IMR-90 (cell line): ENCODE results near the gene DGKB. TPM values are rescaled to one million over a fixed set of nuclear protein-coding genes. Genes with fewer than 3 reads are reported as not detected.

Experiments
- ATAC-seq: fragments of 200-7000 bp; cut with Tn5 transposase; 2 replicates; pipeline ENCODE4 v1.9.1; 2020; ENCODE audit warnings: low read depth, mild to moderate bottlenecking, moderate library complexity
- BruUV-seq: library from RNA; stranded (reverse); fragments of 400-500 nt; replicated peaks from 2 replicates; lab custom pipeline; 2021; lab: Mats Ljungman, UMichigan
- CTCF ChIA-PET: fragments of 300-600 bp; formaldehyde crosslinking; extraction: SDS; loops from one replicate; lab custom pipeline; 2021; ENCODE audit warnings: antibody characterized with exemption; lab: Yijun Ruan, JAX
- POLR2A ChIA-PET: fragments of 300-600 bp; sonication (Branson Sonifier 250); formaldehyde crosslinking; loops from one replicate; lab custom pipeline; 2022; ENCODE audit warnings: antibody characterized with exemption; ENCODE audit not compliant: unreplicated experiment; lab: Charles Lee
- DNase-seq: peaks from one replicate; pipeline ENCODE4 v3.0.0; 2013
- H2AFZ ChIP-seq: replicated peaks from 2 replicates; pipeline ENCODE3; 2013; ENCODE audit warnings: low read length, mild to moderate bottlenecking; ENCODE audit not compliant: poor library complexity
- H2AK5ac ChIP-seq: 2 replicates; pipeline ENCODE4 v1.6.1; 2013; ENCODE audit warnings: low read depth, low read length, inconsistent platforms
- H2AK9ac ChIP-seq: replicated peaks from 2 replicates; pipeline ENCODE3; 2013; ENCODE audit warnings: mild to moderate bottlenecking, low read depth, low read length, moderate library complexity; ENCODE audit not compliant: poor library complexity
- H2BK120ac ChIP-seq: 2 replicates; pipeline ENCODE4 v1.6.1; 2013; ENCODE audit warnings: low read depth, low read length, inconsistent platforms
- H2BK15ac ChIP-seq: 3 replicates; pipeline ENCODE4 v1.6.1; 2013; ENCODE audit warnings: low read depth, low read length, inconsistent platforms
- H2BK20ac ChIP-seq: 2 replicates; pipeline ENCODE4 v1.6.1; 2013; ENCODE audit warnings: low read depth, mild to moderate bottlenecking, inconsistent platforms, low read length, moderate library complexity
- H2BK5ac ChIP-seq: 2 replicates; pipeline ENCODE4 v1.6.1; 2013; ENCODE audit warnings: mild to moderate bottlenecking, low read depth, low read length, inconsistent platforms; ENCODE audit not compliant: poor library complexity, severe bottlenecking
- H3K14ac ChIP-seq: replicated peaks from 2 replicates; pipeline ENCODE4 v1.6.1; 2013; ENCODE audit warnings: low read depth, low read length, inconsistent platforms
- H3K18ac ChIP-seq: 2 replicates; pipeline ENCODE4 v1.6.1; 2013; ENCODE audit warnings: low read depth, low read length, control low read depth
- H3K23ac ChIP-seq: 2 replicates; pipeline ENCODE4 v1.6.1; 2013; ENCODE audit warnings: low read depth, low read length, inconsistent platforms
- H3K27ac ChIP-seq: 2 replicates; pipeline ENCODE4 v1.5.1; 2013; ENCODE audit warnings: mild to moderate bottlenecking, control low read depth, low read length; ENCODE audit not compliant: insufficient read depth
- H3K27me3 ChIP-seq: 2 replicates; pipeline ENCODE4 v1.6.1; 2013; ENCODE audit warnings: low read length; ENCODE audit not compliant: control insufficient read depth, insufficient read depth
- H3K36me3 ChIP-seq: 2 replicates; pipeline ENCODE4 v1.6.1; 2013; ENCODE audit warnings: low read length, mixed read lengths; ENCODE audit not compliant: control insufficient read depth, insufficient read depth
- H3K4ac ChIP-seq: 2 replicates; pipeline ENCODE4 v1.6.1; 2013; ENCODE audit warnings: low read depth, low read length, inconsistent platforms
- H3K4me1 ChIP-seq: 2 replicates; pipeline ENCODE4 v1.6.1; 2013; ENCODE audit warnings: low read length, mixed read lengths; ENCODE audit not compliant: control insufficient read depth, insufficient read depth
- H3K4me2 ChIP-seq: 2 replicates; pipeline ENCODE4 v1.6.1; 2013; ENCODE audit warnings: low read depth, mild to moderate bottlenecking, control low read depth, low read length, moderate library complexity
- H3K4me3 ChIP-seq: 2 replicates; pipeline ENCODE4 v1.5.1; 2013; ENCODE audit warnings: low read depth, mild to moderate bottlenecking, control low read depth, low read length, moderate library complexity; ENCODE audit not compliant: insufficient read depth
- H3K56ac ChIP-seq: 2 replicates; pipeline ENCODE4 v1.6.1; 2013; ENCODE audit warnings: low read length, inconsistent platforms; ENCODE audit not compliant: insufficient read depth; ENCODE audit errors: extremely low read depth
- H3K79me1 ChIP-seq, 2 experiments: 2 replicates each; pipeline ENCODE4 v1.6.1; 2013; ENCODE audit warnings: low read length in 2 of 2, inconsistent platforms in 1 of 2, low read depth in 1 of 2
- H3K9ac ChIP-seq: 2 replicates; pipeline ENCODE4 v1.6.1; 2013; ENCODE audit warnings: low read depth, low read length, control low read depth
- H3K9me1 ChIP-seq: 2 replicates; pipeline ENCODE4 v1.6.1; 2013; ENCODE audit warnings: low read length, inconsistent platforms; ENCODE audit not compliant: insufficient read depth
- H3K9me3 ChIP-seq: 2 replicates; pipeline ENCODE4 v1.6.1; 2013; ENCODE audit warnings: low read length; ENCODE audit not compliant: control insufficient read depth, insufficient read depth
- H4K20me1 ChIP-seq: 2 replicates; pipeline ENCODE4 v1.6.1; 2013; ENCODE audit warnings: low read length, inconsistent platforms; ENCODE audit not compliant: insufficient read depth
- H4K5ac ChIP-seq: 2 replicates; pipeline ENCODE4 v1.6.1; 2013; ENCODE audit warnings: mild to moderate bottlenecking, low read depth, low read length, control low read depth
- H4K8ac ChIP-seq, 2 experiments: 2 replicates each; pipeline ENCODE4 v1.6.1; 2013; ENCODE audit warnings: low read depth in 2 of 2, low read length in 2 of 2, control low read depth in 1 of 2, inconsistent platforms in 1 of 2
- H4K91ac ChIP-seq: 2 replicates; pipeline ENCODE4 v1.6.1; 2013; ENCODE audit warnings: low read depth, low read length, inconsistent platforms; ENCODE audit not compliant: insufficient read depth
- BHLHE40 ChIP-seq: fragments of 150-350 bp; IDR thresholded peaks from 2 replicates; pipeline ENCODE4 v1.6.1; 2016; ENCODE audit warnings: mild to moderate bottlenecking, low read depth, low read length
- CEBPB ChIP-seq: IDR thresholded peaks from 2 replicates; pipeline ENCODE4 v1.6.1; 2012; ENCODE audit warnings: low read depth, low read length, improper control_type of control experiment
- CHD1 ChIP-seq: IDR thresholded peaks from 2 replicates; pipeline ENCODE4 v1.6.1; 2012; ENCODE audit warnings: low read depth, low read length, improper control_type of control experiment
- CTCF ChIP-seq: conservative IDR thresholded peaks from 2 replicates; pipeline ENCODE4 v1.5.1; 2012; ENCODE audit warnings: mild to moderate bottlenecking, low read depth, low read length, improper control_type of control experiment
- ELK1 ChIP-seq: fragments of 150-350 bp; IDR thresholded peaks from 2 replicates; pipeline ENCODE4 v1.6.1; 2016; ENCODE audit warnings: low read depth, mild to moderate bottlenecking, low read length, moderate library complexity, borderline replicate concordance
- FOS ChIP-seq: fragments of 150-350 bp; IDR thresholded peaks from 2 replicates; pipeline ENCODE4 v1.6.1; 2016; ENCODE audit warnings: low read depth, low read length
- MAFK ChIP-seq: IDR thresholded peaks from 2 replicates; pipeline ENCODE4 v1.6.1; 2012; ENCODE audit warnings: low read depth, low read length, improper control_type of control experiment
- MAZ ChIP-seq: IDR thresholded peaks from 2 replicates; pipeline ENCODE4 v1.6.1; 2012; ENCODE audit warnings: low read depth, mild to moderate bottlenecking, low read length, improper control_type of control experiment, moderate library complexity, borderline replicate concordance
- MXI1 ChIP-seq: IDR thresholded peaks from 2 replicates; pipeline ENCODE4 v1.6.1; 2012; ENCODE audit warnings: low read depth, mild to moderate bottlenecking, low read length, moderate library complexity, borderline replicate concordance
- NFE2L2 ChIP-seq: fragments of 150-350 bp; IDR thresholded peaks from 2 replicates; pipeline ENCODE4 v1.6.1; 2016; ENCODE audit warnings: low read depth, mild to moderate bottlenecking, low read length
- POLR2A ChIP-seq: IDR thresholded peaks from 2 replicates; pipeline ENCODE4 v1.6.1; 2012; ENCODE audit warnings: mild to moderate bottlenecking, low read depth, low read length
- RAD21 ChIP-seq: IDR thresholded peaks from 2 replicates; pipeline ENCODE4 v1.6.1; 2012; ENCODE audit warnings: low read length, improper control_type of control experiment
- RCOR1 ChIP-seq: IDR thresholded peaks from 2 replicates; pipeline ENCODE4 v1.6.1; 2012; ENCODE audit warnings: mild to moderate bottlenecking, low read length, improper control_type of control experiment; ENCODE audit not compliant: insufficient replicate concordance
- RFX5 ChIP-seq: IDR thresholded peaks from 2 replicates; pipeline ENCODE4 v1.8.0; 2012; ENCODE audit warnings: low read depth, mild to moderate bottlenecking, low read length, moderate library complexity
- SMC3 ChIP-seq: fragments of 150-350 bp; IDR thresholded peaks from 2 replicates; pipeline ENCODE4 v1.6.1; 2016; ENCODE audit warnings: low read depth, mild to moderate bottlenecking, antibody characterized with exemption, low read length, moderate library complexity
- USF2 ChIP-seq: fragments of 150-350 bp; IDR thresholded peaks from 2 replicates; pipeline ENCODE4 v1.6.1; 2017; ENCODE audit warnings: mild to moderate bottlenecking, antibody characterized with exemption, low read length, low read depth
- WGBS, 2 experiments: methylation state at CpG; one replicate each; pipeline versions ENCODE4 v1.1.5 to v1.1.7; 2013; ENCODE audit warnings: missing lambda C conversion rate in 2 of 2; ENCODE audit not compliant: insufficient read length in 1 of 2; ENCODE audit errors: extremely low coverage in 2 of 2; 5-methylcytosine and 5-hydroxymethylcytosine counted together
- dilution Hi-C: fragments of 300-500 bp; cut with HindIII; formaldehyde crosslinking; loops from one replicate; pipeline ENCODE4 v1.14.3; 2018; ENCODE audit warnings: low sequenced_read_pairs; ENCODE audit not compliant: unreplicated experiment
- in situ Hi-C: fragments of 300-500 bp; cut with MboI; formaldehyde crosslinking; loops from 3 replicates; pipeline ENCODE4 v1.14.3; 2019; ENCODE audit warnings: low sequenced_read_pairs, inconsistent platforms, mixed read lengths
- intact Hi-C: fragments of 100-400 bp; cut with micrococcal nuclease; formaldehyde crosslinking; loops from 2 replicates; pipeline ENCODE4 v1.10.0; 2022
- polyA plus RNA-seq, 3 experiments: library from polyadenylated mRNA; depleted of rRNA; stranded (reverse); fragments of >200 nt; gene quantifications; 2 replicates each; pipeline ENCODE4 v1.2.3, GENCODE V29; 2012; ENCODE audit warnings: low replicate concordance in 1 of 3
- total RNA-seq: library from RNA; depleted of rRNA; stranded (reverse); fragments of >200 nt; gene quantifications from 2 replicates; pipeline ENCODE4 v1.2.3, GENCODE V29; 2012

DGKB gene
- total and polyA plus RNA-seq, 2 of the 4 experiments (the other 2 are of a cell fraction): not detected

- dilution Hi-C loops (no loop called here), intact Hi-C loops (loop anchor here (10.0 kb wide), 1 partner anchor 203 kb away; no protein-coding TSS in a partner anchor), in situ Hi-C loops (no loop called here)
- H2BK5ac ChIP-seq: no peak overlapping the region
- ChIA-PET CTCF (no interaction called here), POLR2A (no interaction called here)
- no peaks in the 10 kb centered on the region for H4K20me1 ChIP-seq
- no peak overlapping the region for H4K8ac ChIP-seq
- H2BK20ac ChIP-seq: no peak overlapping the region
- H3K9me3 ChIP-seq: no peaks in the 10 kb centered on the region
- H3K56ac ChIP-seq: no peak overlapping the region
- no TSS peak for BruUV-seq
- no peak for DNase-seq
- H3K36me3 ChIP-seq: no peaks in the 10 kb centered on the region
- H4K91ac ChIP-seq: no peak overlapping the region
- H3K4me1 ChIP-seq: no peaks in the 10 kb centered on the region
- no peak overlapping the region for H2AK9ac ChIP-seq
- no peak overlapping the region for H3K18ac ChIP-seq
- no peak overlapping the region for H2AK5ac ChIP-seq
- no peak for ATAC-seq
- no peak overlapping the region for H2BK15ac ChIP-seq
- H3K27me3 ChIP-seq: no peaks in the 10 kb centered on the region
- H3K27ac ChIP-seq: no peak overlapping the region
- H2BK120ac ChIP-seq: no peak overlapping the region
- no peak overlapping the region for H3K9ac ChIP-seq
- no peak overlapping the region for H4K5ac ChIP-seq
- H3K9me1 ChIP-seq: no peaks in the 10 kb centered on the region
- no peak overlapping the region for H3K14ac ChIP-seq
- H3K4me3 ChIP-seq: no peak overlapping the region
- TF ChIP-seq CTCF (no peak), NFE2L2 (no peak), FOS (no peak), SMC3 (no peak), USF2 (no peak), CHD1 (no peak), BHLHE40 (no peak), MAFK (no peak), MXI1 (no peak), RFX5 (no peak), POLR2A (no peak), ELK1 (no peak), RAD21 (no peak), RCOR1 (no peak), MAZ (no peak), CEBPB (no peak)
- H3K23ac ChIP-seq: no peak overlapping the region
- no peak overlapping the region for H2AFZ ChIP-seq
- no peak overlapping the region for H3K4me2 ChIP-seq
- no CpG with 5 or more reads among the region's 3 CpGs for WGBS, 2 experiments
- H3K79me1 ChIP-seq: no peaks in the 10 kb centered on the region
- no peak overlapping the region for H3K4ac ChIP-seq
Observed at GRCh38 chr7:14688208-14688607, 214.3 kb downstream of the DGKB start.
